Measurements from ENCODE around the gene RTP4. TPM values are rescaled to one million over a fixed set of nuclear protein-coding genes. Genes with fewer than 3 reads are reported as not detected.

The RTP4 gene
- polyA plus RNA-seq, 3 donors = 1.7 to 6.6 (median 3.3) TPM

- Mint-ChIP-seq H3K4me1 (no peaks in the 10 kb centered on the region), H3K27ac (no peak overlapping the region), H3K36me3 (peaks cover 0 to 12% of the 10 kb centered on the region in 2 donors), H3K27me3 (ENCODE audit: low read depth in 3 of 3) (peaks cover 0 to 10% (median 2%) of the 10 kb centered on the region in 3 donors), H3K9me3 (peaks cover 0 to 4% (median 2%) of the 10 kb centered on the region in 7 donors), H3K4me3 (no peak overlapping the region)
- Histone ChIP-seq H3K4me2 (replicated peaks; ENCODE audit: extremely low read depth, low read length, poor library complexity, severe bottlenecking) (no peak overlapping the region), H4K20me1 (ENCODE audit: insufficient read depth, low read length) (no peaks in the 10 kb centered on the region), H3K4me1 (ENCODE audit: control insufficient read depth in 1 of 2, insufficient read depth in 2 of 2, low read length in 2 of 2) (no peaks in the 10 kb centered on the region), H3K27me3 (ENCODE audit: control insufficient read depth in 2 of 2, insufficient read depth in 2 of 2, low read length in 2 of 2) (no peaks in the 10 kb centered on the region), H3K9me3 (replicated peaks in 1 of 2; ENCODE audit: control insufficient read depth in 1 of 2, insufficient read depth in 1 of 2, low read length in 2 of 2) (no peaks in the 10 kb centered on the region), H3K79me2 (ENCODE audit: insufficient read depth, low read length) (no peaks in the 10 kb centered on the region), H3K9ac (ENCODE audit: insufficient read depth, low read length, poor library complexity, severe bottlenecking) (no peak overlapping the region), H3K4me3 (replicated peaks in 1 of 3; ENCODE audit: low read depth in 2 of 3, low read length in 3 of 3) (no peak overlapping the region), H3K27ac (ENCODE audit: low read depth in 1 of 2, low read length in 2 of 2) (no peak overlapping the region), H3K36me3 (replicated peaks in 1 of 2; ENCODE audit: control insufficient read depth in 1 of 2, insufficient read depth in 2 of 2, low read length in 2 of 2) (no peaks in the 10 kb centered on the region), H2AFZ (ENCODE audit: insufficient read depth, low read depth, low read length, poor library complexity, severe bottlenecking) (no peak overlapping the region)
- intact Hi-C loops (cut with micrococcal nuclease) = no loop called here
- TF ChIP-seq, protein P1, sequence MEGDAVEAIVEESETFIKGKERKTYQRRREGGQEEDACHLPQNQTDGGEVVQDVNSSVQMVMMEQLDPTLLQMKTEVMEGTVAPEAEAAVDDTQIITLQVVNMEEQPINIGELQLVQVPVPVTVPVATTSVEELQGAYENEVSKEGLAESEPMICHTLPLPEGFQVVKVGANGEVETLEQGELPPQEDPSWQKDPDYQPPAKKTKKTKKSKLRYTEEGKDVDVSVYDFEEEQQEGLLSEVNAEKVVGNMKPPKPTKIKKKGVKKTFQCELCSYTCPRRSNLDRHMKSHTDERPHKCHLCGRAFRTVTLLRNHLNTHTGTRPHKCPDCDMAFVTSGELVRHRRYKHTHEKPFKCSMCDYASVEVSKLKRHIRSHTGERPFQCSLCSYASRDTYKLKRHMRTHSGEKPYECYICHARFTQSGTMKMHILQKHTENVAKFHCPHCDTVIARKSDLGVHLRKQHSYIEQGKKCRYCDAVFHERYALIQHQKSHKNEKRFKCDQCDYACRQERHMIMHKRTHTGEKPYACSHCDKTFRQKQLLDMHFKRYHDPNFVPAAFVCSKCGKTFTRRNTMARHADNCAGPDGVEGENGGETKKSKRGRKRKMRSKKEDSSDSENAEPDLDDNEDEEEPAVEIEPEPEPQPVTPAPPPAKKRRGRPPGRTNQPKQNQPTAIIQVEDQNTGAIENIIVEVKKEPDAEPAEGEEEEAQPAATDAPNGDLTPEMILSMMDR (IDR thresholded peaks at IDR 0.05) = no peak
- WGBS (ENCODE audit: insufficient coverage) = 96% methylated on average over 8 of the region's 8 CpGs
- DNase-seq = no peak
Observed at GRCh38 chr3:187382609-187383151, 14.5 kb downstream of the RTP4 start.

DNA sequence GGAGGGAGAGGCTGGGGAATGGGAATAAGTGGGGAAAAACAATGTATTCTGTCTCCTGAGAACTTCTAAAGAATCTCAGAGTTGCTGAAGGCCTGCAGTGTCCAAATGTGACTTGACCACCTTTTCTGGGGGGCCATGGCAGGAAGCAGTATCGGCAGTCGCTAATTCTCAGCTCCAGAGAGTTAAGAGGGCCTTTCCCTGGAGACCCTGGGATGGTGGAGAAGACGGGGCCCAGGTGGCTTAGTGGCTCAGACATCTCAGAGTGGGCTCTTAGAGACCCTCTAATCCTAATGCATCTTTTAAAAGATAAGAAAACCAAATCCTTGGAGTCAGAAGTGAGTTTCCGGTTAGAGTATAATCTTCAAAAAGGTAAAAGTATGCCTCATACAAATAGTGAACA is 15.1 kb downstream of the RTP4 start:
- TF ChIP-seq, protein P1 (IDR thresholded peaks at IDR 0.05) = no peak
- Mint-ChIP-seq H3K36me3 (peaks cover 0 to 7% of the 10 kb centered on the region in 2 donors), H3K4me1 (no peaks in the 10 kb centered on the region), H3K27me3 (ENCODE audit: low read depth in 3 of 3) (peaks cover 0 to 10% (median 2%) of the 10 kb centered on the region in 3 donors), H3K4me3 (no peak overlapping the region), H3K9me3 (peaks cover 0 to 4% (median 3%) of the 10 kb centered on the region in 7 donors), H3K27ac (no peak overlapping the region)
- Histone ChIP-seq H3K4me1 (ENCODE audit: control insufficient read depth in 1 of 2, insufficient read depth in 2 of 2, low read length in 2 of 2) (no peaks in the 10 kb centered on the region), H3K36me3 (replicated peaks in 1 of 2; ENCODE audit: control insufficient read depth in 1 of 2, insufficient read depth in 2 of 2, low read length in 2 of 2) (no peaks in the 10 kb centered on the region), H4K20me1 (ENCODE audit: insufficient read depth, low read length) (no peaks in the 10 kb centered on the region), H3K4me2 (replicated peaks; ENCODE audit: extremely low read depth, low read length, poor library complexity, severe bottlenecking) (no peak overlapping the region), H2AFZ (ENCODE audit: insufficient read depth, low read depth, low read length, poor library complexity, severe bottlenecking) (no peak overlapping the region), H3K4me3 (replicated peaks in 1 of 3; ENCODE audit: low read depth in 2 of 3, low read length in 3 of 3) (no peak overlapping the region), H3K27ac (ENCODE audit: low read depth in 1 of 2, low read length in 2 of 2) (no peak overlapping the region), H3K9me3 (replicated peaks in 1 of 2; ENCODE audit: control insufficient read depth in 1 of 2, insufficient read depth in 1 of 2, low read length in 2 of 2) (no peaks in the 10 kb centered on the region), H3K79me2 (ENCODE audit: insufficient read depth, low read length) (no peaks in the 10 kb centered on the region), H3K27me3 (ENCODE audit: control insufficient read depth in 2 of 2, insufficient read depth in 2 of 2, low read length in 2 of 2) (no peaks in the 10 kb centered on the region), H3K9ac (ENCODE audit: insufficient read depth, low read length, poor library complexity, severe bottlenecking) (no peak overlapping the region)
- no peak for DNase-seq
- intact Hi-C loops (cut with micrococcal nuclease) = no loop called here
- 100% methylated on average over 2 of the region's 4 CpGs for WGBS (ENCODE audit: insufficient coverage)

Data from CD14-positive monocyte (primary cell).